ENCODE measurements around the gene CALML5.

Gene CALML5

GRCh38 chr10:5449227-5449626, 50.1 kb downstream of the CALML5 start:
- no peak for DNase-seq (ENCODE audit: low read depth, low spot score)
- peak overlapping the region; percentile 70 for H3K4me3 ChIP-seq (ENCODE audit: low read depth, low read length)
- in situ Hi-C loops (cut with HindIII; ENCODE audit: low sequenced_read_pairs) = no loop called here
- TF ChIP-seq CTCF (IDR thresholded peaks at IDR 0.05; ENCODE audit: low read depth, low read length) = no peak
